ENCODE data around the gene ANO7. TPM values are rescaled to one million over a fixed set of nuclear protein-coding genes. Genes with fewer than 3 reads are reported as not detected.

ANO7 gene
- total and polyA plus RNA-seq, 5 donors from 2014 or later: 0.17 TPM; not detected in 4

DNA sequence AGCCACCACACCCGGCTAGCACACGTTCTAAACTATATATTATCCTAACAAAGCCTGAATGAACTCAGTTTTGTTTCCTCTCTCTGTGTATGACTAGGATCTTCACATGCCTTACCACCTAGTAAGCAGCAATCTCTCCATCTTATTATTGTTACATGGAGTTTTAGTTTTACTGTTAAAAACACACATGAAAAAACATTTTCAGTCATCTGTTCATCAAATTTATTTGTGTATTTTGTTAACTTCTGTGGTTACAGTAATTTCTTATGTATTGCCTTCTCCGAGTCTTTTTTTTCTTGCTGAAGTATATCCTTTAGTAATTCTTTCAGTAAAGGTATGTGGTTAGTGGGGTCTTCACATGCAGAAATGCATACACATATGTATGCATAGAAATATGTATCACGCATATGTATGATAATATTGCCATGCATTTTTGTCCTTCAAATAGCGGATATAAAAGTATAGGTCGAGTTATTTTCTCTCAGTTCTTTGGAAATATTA lies 31.4 kb downstream of the ANO7 start:
- Histone ChIP-seq H3K27ac (ENCODE audit: insufficient read depth, low read length, poor library complexity, severe bottlenecking) (no peak overlapping the region), H3K9me3 (ENCODE audit: control insufficient read depth in 2 of 2, low read length in 2 of 2) (no peaks in the 10 kb centered on the region), H3K36me3 (ENCODE audit: control insufficient read depth, insufficient read depth, low read length) (no peaks in the 10 kb centered on the region), H3K4me3 (ENCODE audit: low read depth, low read length) (no peak overlapping the region), H3K4me1 (ENCODE audit: control insufficient read depth, insufficient read depth, low read length, poor library complexity, severe bottlenecking) (peaks cover 7% of the 10 kb centered on the region), H3K27me3 (ENCODE audit: control insufficient read depth, insufficient read depth, low read length) (no peaks in the 10 kb centered on the region)
- DNase-seq (no peak), ATAC-seq (ENCODE audit: low read depth in 2 of 2) (no peak)
- Mint-ChIP-seq H3K9me3 (peaks cover 0 to 4% (median 0%) of the 10 kb centered on the region in 7 donors), H3K4me3 (peak overlapping the region in 2 of 4 donors; percentile 55 to 79), H3K27ac (no peak overlapping the region), H3K36me3 (no peaks in the 10 kb centered on the region), H3K27me3 (peaks cover 26% of the 10 kb centered on the region), H3K4me1 (peaks cover 8 to 25% (median 18%) of the 10 kb centered on the region in 4 donors)

DNA sequence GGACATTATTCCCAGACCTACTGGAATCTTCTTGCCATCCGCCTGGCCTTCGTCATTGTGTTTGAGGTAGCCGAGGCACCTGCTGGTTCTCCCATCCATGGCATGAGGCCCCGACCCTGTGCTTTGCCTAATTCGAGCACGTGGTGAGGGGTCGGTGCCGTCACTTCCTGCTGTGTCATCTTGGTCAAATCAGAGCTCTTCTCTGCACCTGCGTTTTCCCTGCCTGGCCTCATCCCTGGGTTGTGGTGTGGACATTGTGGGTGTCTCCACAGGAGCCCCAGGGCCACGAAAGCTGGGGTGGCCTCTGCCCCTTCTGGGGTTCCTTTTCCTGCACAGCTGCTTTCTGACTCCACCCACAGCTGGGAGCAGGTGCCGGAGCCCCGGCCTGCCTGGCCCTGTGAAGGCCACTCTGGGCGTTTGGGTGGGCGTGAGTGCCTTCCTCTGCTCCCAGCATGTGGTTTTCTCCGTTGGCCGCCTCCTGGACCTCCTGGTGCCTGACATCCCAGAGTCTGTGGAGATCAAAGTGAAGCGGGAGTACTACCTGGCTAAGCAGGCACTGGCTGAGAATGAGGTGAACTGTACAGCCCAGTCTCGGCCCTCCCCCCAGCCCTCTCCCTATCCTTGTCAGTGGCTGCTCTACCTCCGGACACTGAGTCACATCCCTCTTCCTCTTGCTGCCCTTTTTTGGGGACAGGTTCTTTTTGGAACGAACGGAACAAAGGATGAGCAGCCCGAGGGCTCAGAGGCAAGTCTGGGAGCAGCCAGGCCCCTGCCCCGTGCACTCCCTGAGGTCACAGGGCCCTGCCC lies 34.9 kb downstream of the ANO7 start:
- Mint-ChIP-seq H3K27me3 (peaks cover 15% of the 10 kb centered on the region), H3K4me3 (no peak overlapping the region), H3K4me1 (peaks cover 8 to 16% (median 12%) of the 10 kb centered on the region in 4 donors), H3K36me3 (peaks cover 12% of the 10 kb centered on the region), H3K9me3 (peaks cover 0 to 4% (median 0%) of the 10 kb centered on the region in 7 donors), H3K27ac (peak overlapping the region in 1 of 3 donors; percentile 47)
- H3K36me3 ChIP-seq (ENCODE audit: control insufficient read depth, insufficient read depth, low read length): peaks cover 12% of the 10 kb centered on the region
- H3K4me3 ChIP-seq (ENCODE audit: low read depth, low read length): no peak overlapping the region
- no peaks in the 10 kb centered on the region for H3K27me3 ChIP-seq (ENCODE audit: control insufficient read depth, insufficient read depth, low read length)
- H3K27ac ChIP-seq (ENCODE audit: insufficient read depth, low read length, poor library complexity, severe bottlenecking): no peak overlapping the region
- peaks cover 6% of the 10 kb centered on the region for H3K4me1 ChIP-seq (ENCODE audit: control insufficient read depth, insufficient read depth, low read length, poor library complexity, severe bottlenecking)
- no peaks in the 10 kb centered on the region for H3K9me3 ChIP-seq (ENCODE audit: control insufficient read depth in 2 of 2, low read length in 2 of 2)
- DNase-seq (no peak), ATAC-seq (ENCODE audit: low read depth in 2 of 2) (no peak)

DNA sequence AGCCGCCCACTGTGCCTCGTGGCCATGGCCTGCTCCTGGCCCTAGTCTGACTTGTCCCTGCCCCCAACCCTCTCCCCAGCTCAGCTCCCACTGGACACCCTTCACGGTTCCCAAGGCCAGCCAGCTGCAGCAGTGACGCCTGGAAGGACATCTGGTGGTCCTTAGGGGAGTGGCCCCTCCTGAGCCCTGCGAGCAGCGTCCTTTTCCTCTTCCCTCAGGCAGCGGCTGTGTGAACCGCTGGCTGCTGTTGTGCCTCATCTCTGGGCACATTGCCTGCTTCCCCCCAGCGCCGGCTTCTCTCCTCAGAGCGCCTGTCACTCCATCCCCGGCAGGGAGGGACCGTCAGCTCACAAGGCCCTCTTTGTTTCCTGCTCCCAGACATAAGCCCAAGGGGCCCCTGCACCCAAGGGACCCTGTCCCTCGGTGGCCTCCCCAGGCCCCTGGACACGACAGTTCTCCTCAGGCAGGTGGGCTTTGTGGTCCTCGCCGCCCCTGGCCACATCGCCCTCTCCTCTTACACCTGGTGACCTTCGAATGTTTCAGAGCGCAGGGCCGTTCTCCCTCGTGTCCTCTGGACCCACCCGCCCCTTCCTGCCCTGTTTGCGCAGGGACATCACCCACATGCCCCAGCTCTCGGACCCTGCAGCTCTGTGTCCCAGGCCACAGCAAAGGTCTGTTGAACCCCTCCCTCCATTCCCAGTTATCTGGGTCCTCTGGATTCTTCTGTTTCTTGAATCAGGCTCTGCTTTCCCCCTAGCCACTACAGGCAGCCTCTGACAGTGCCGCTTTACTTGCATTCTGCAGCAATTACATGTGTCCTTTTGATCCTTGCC lies 35.8 kb downstream of the ANO7 start:
- peaks cover 7% of the 10 kb centered on the region for H3K27me3 Mint-ChIP-seq
- H3K4me3 ChIP-seq (ENCODE audit: low read depth, low read length): no peak overlapping the region
- no peak overlapping the region for H3K4me3 Mint-ChIP-seq
- no peaks in the 10 kb centered on the region for H3K9me3 ChIP-seq (ENCODE audit: control insufficient read depth in 2 of 2, low read length in 2 of 2)
- peaks cover 0 to 4% (median 0%) of the 10 kb centered on the region in 7 donors for H3K9me3 Mint-ChIP-seq
- H3K36me3 Mint-ChIP-seq: peaks cover 15% of the 10 kb centered on the region
- ATAC-seq (ENCODE audit: low read depth in 2 of 2): peak in 1 of 2 donors; percentile 20
- H3K27ac Mint-ChIP-seq: peak overlapping the region in 1 of 3 donors; percentile 42
- no peaks in the 10 kb centered on the region for H3K27me3 ChIP-seq (ENCODE audit: control insufficient read depth, insufficient read depth, low read length)
- peaks cover 1 to 8% (median 4%) of the 10 kb centered on the region in 4 donors for H3K4me1 Mint-ChIP-seq
- no peak overlapping the region for H3K27ac ChIP-seq (ENCODE audit: insufficient read depth, low read length, poor library complexity, severe bottlenecking)
- no peaks in the 10 kb centered on the region for H3K4me1 ChIP-seq (ENCODE audit: control insufficient read depth, insufficient read depth, low read length, poor library complexity, severe bottlenecking)
- peaks cover 20% of the 10 kb centered on the region for H3K36me3 ChIP-seq (ENCODE audit: control insufficient read depth, insufficient read depth, low read length)
- DNase-seq: no peak

DNA sequence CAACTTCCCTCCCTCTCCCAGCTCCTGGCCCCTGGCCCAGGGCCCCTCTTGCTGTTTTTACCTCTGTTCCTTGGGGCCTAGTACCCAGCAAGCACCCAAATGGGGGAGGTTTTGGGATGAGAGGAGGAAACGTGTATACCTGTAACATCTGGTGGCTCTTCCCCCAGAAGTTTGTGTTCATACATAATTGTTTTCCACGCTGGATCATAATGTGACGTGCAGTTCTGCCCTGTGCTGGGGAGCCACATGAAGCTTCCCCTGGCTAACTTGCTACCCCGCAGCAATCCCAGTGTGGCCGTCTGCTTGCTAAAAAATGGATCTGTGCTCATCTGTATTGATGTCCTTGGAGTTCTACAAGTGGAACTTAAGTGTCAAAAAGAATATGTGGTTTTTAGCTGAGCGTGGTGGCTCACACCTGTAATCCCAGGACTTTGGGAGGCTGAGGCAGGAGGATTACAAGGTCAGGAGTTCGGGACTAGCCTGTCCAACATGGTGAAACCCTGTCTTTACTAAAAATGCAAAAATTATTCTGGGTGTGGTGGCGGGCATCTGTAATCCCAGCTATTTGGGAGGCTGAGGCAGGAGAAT lies 36.5 kb downstream of the ANO7 start:
- ATAC-seq (ENCODE audit: low read depth in 2 of 2): no peak
- peak overlapping the region in 1 of 3 donors; percentile 42 for H3K27ac Mint-ChIP-seq
- H3K27me3 Mint-ChIP-seq: peaks cover 2% of the 10 kb centered on the region
- Histone ChIP-seq H3K27me3 (ENCODE audit: control insufficient read depth, insufficient read depth, low read length) (no peaks in the 10 kb centered on the region), H3K36me3 (ENCODE audit: control insufficient read depth, insufficient read depth, low read length) (peaks cover 24% of the 10 kb centered on the region), H3K4me3 (ENCODE audit: low read depth, low read length) (no peak overlapping the region), H3K4me1 (ENCODE audit: control insufficient read depth, insufficient read depth, low read length, poor library complexity, severe bottlenecking) (no peaks in the 10 kb centered on the region), H3K27ac (ENCODE audit: insufficient read depth, low read length, poor library complexity, severe bottlenecking) (no peak overlapping the region), H3K9me3 (ENCODE audit: control insufficient read depth in 2 of 2, low read length in 2 of 2) (no peaks in the 10 kb centered on the region)
- H3K4me3 Mint-ChIP-seq: no peak overlapping the region
- peaks cover 16% of the 10 kb centered on the region for H3K36me3 Mint-ChIP-seq
- peaks cover 0 to 7% (median 3%) of the 10 kb centered on the region in 4 donors for H3K4me1 Mint-ChIP-seq
- peaks cover 0 to 4% (median 0%) of the 10 kb centered on the region in 7 donors for H3K9me3 Mint-ChIP-seq
- no peak for DNase-seq

DNA sequence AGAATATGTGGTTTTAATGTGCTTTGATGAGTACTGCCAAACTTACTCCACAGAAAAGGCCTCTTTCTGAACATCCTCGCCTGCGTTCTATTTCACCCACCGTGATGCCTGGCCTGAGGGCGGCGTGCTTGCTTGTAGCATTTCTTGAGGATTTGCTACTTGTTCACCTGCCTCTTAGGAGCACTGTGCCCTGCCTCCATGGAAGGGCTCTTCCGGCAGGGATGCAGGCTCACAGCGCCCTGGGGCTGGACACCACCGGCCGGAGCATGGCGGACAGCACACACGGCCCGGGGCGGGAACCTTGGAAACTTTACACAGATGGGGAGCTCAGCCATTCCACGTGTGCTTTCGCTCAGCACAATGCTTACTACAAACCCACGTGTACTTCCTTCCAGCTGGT lies 37.1 kb downstream of the ANO7 start:
- H3K27me3 Mint-ChIP-seq: no peaks in the 10 kb centered on the region
- no peak overlapping the region for H3K27ac Mint-ChIP-seq
- Histone ChIP-seq H3K4me1 (ENCODE audit: control insufficient read depth, insufficient read depth, low read length, poor library complexity, severe bottlenecking) (no peaks in the 10 kb centered on the region), H3K27ac (ENCODE audit: insufficient read depth, low read length, poor library complexity, severe bottlenecking) (no peak overlapping the region), H3K9me3 (ENCODE audit: control insufficient read depth in 2 of 2, low read length in 2 of 2) (no peaks in the 10 kb centered on the region), H3K36me3 (ENCODE audit: control insufficient read depth, insufficient read depth, low read length) (peaks cover 30% of the 10 kb centered on the region), H3K4me3 (ENCODE audit: low read depth, low read length) (no peak overlapping the region), H3K27me3 (ENCODE audit: control insufficient read depth, insufficient read depth, low read length) (no peaks in the 10 kb centered on the region)
- peaks cover 22% of the 10 kb centered on the region for H3K36me3 Mint-ChIP-seq
- no peak for DNase-seq
- no peak for ATAC-seq (ENCODE audit: low read depth in 2 of 2)
- H3K4me3 Mint-ChIP-seq: no peak overlapping the region
- H3K9me3 Mint-ChIP-seq: peaks cover 0 to 4% (median 0%) of the 10 kb centered on the region in 7 donors
- peaks cover 0 to 7% (median 3%) of the 10 kb centered on the region in 4 donors for H3K4me1 Mint-ChIP-seq

DNA sequence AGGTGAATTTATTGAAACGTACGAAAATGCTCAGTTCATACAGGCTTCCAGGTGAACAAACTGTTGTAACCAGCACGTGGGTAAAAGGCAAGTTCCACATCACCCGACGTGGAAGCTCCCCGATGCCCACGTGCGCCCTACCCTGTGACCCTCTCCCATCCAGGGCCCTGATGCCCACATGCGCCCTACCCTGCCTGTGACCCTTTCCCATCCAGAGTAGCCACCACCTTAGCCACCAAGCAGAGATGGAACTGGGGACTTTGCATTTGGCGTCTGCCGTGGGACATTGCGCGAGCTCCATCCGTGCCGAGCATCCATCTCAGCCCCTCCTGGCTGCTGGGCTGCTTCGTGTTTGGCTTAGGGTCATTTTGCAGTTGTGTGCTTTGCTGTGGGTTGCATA lies 37.5 kb downstream of the ANO7 start:
- no peaks in the 10 kb centered on the region for H3K9me3 ChIP-seq (ENCODE audit: control insufficient read depth in 2 of 2, low read length in 2 of 2)
- Mint-ChIP-seq H3K4me3 (no peak overlapping the region), H3K36me3 (peaks cover 25% of the 10 kb centered on the region), H3K9me3 (peaks cover 0 to 4% (median 0%) of the 10 kb centered on the region in 7 donors), H3K4me1 (peaks cover 0 to 7% (median 3%) of the 10 kb centered on the region in 4 donors), H3K27ac (no peak overlapping the region), H3K27me3 (no peaks in the 10 kb centered on the region)
- no peak overlapping the region for H3K27ac ChIP-seq (ENCODE audit: insufficient read depth, low read length, poor library complexity, severe bottlenecking)
- no peaks in the 10 kb centered on the region for H3K4me1 ChIP-seq (ENCODE audit: control insufficient read depth, insufficient read depth, low read length, poor library complexity, severe bottlenecking)
- ATAC-seq (ENCODE audit: low read depth in 2 of 2) (no peak), DNase-seq (no peak)
- peaks cover 34% of the 10 kb centered on the region for H3K36me3 ChIP-seq (ENCODE audit: control insufficient read depth, insufficient read depth, low read length)
- no peaks in the 10 kb centered on the region for H3K27me3 ChIP-seq (ENCODE audit: control insufficient read depth, insufficient read depth, low read length)
- no peak overlapping the region for H3K4me3 ChIP-seq (ENCODE audit: low read depth, low read length)

DNA sequence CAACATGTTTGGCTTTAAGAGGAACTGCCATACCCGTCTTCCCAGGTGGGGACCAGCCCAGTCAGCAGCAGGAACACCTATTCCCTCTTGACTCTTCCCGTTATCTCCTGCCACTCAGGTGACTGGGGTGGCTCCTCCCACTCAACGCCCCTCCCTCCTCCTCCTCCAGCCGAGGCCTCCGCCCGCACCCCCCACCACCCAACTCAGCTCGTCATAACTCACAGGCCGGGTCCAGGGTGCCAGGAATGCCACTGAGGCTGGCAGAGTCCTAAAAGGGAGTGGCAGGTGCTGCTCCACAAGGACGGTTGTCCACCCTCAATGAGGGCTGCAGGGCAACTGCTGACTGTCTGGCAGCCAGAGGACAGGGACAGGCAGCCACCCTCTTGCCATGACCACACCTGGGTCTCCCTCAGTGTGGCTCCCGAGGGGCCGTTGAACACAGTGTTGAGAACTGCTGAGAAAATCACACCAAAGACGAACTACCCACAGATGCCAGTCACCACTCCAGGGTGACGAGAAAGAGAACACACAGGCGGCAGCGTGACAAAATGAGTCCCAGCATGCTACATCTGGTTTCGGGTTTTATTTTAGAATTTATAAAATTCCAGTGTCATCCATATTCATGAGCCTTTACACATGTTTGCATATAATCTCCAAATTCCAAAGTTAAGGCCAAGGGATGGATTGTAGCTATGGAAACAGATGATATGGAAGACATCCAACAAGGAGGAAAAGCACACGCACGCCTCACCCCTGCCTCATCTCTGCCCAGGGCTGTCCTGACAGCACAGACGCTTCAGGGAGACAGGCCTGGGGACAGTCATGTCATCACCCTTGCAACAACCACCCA lies 38.5 kb downstream of the ANO7 start:
- no peaks in the 10 kb centered on the region for H3K9me3 ChIP-seq (ENCODE audit: control insufficient read depth in 2 of 2, low read length in 2 of 2)
- H3K36me3 ChIP-seq (ENCODE audit: control insufficient read depth, insufficient read depth, low read length): peaks cover 43% of the 10 kb centered on the region
- Mint-ChIP-seq H3K27ac (no peak overlapping the region), H3K27me3 (no peaks in the 10 kb centered on the region), H3K4me1 (peaks cover 0 to 7% (median 3%) of the 10 kb centered on the region in 4 donors), H3K36me3 (peaks cover 34% of the 10 kb centered on the region), H3K9me3 (peaks cover 0 to 4% (median 0%) of the 10 kb centered on the region in 7 donors), H3K4me3 (no peak overlapping the region)
- DNase-seq (no peak), ATAC-seq (ENCODE audit: low read depth in 2 of 2) (no peak)
- no peak overlapping the region for H3K4me3 ChIP-seq (ENCODE audit: low read depth, low read length)
- H3K27me3 ChIP-seq (ENCODE audit: control insufficient read depth, insufficient read depth, low read length): no peaks in the 10 kb centered on the region
- H3K4me1 ChIP-seq (ENCODE audit: control insufficient read depth, insufficient read depth, low read length, poor library complexity, severe bottlenecking): no peaks in the 10 kb centered on the region
- no peak overlapping the region for H3K27ac ChIP-seq (ENCODE audit: insufficient read depth, low read length, poor library complexity, severe bottlenecking)

All from CD4-positive, CD25-positive, alpha-beta regulatory T cell (primary cell).